Measurements from ENCODE around the gene CDH6. TPM values are rescaled to one million over a fixed set of nuclear protein-coding genes. Genes with fewer than 3 reads are reported as not detected.

The CDH6 gene
- total RNA-seq, 1 donor from 2014 or later = 0.54 TPM

DNA sequence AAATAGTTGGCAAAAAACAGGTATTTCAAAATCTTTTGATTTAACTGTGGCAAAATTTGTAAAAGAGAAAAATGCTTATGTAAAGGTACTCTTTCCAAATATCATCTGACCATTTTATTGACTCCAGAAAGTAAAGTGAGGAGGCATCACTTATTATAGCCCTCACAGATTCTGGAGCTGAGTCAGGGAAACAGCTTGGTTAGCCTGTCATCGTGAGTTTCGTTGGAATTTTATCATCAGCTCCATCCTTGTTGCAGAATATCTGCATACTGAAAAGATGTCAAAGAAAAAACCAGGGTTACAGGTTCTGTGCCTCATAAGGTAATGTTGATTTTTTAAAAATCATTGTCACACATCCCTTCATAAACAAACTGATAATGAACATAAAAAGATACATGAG lies 74.8 kb downstream of the CDH6 start:
- Mint-ChIP-seq H3K27me3 (ENCODE audit: low read depth) (peaks cover 7% of the 10 kb centered on the region), H3K27ac (no peak overlapping the region), H3K36me3 (no peaks in the 10 kb centered on the region), H3K4me3 (no peak overlapping the region), H3K4me1 (no peaks in the 10 kb centered on the region), H3K9me3 (no peaks in the 10 kb centered on the region)
- no peak for DNase-seq (ENCODE audit: low spot score in 2 of 2, unreplicated experiment in 2 of 2)
- TF ChIP-seq, protein P1, sequence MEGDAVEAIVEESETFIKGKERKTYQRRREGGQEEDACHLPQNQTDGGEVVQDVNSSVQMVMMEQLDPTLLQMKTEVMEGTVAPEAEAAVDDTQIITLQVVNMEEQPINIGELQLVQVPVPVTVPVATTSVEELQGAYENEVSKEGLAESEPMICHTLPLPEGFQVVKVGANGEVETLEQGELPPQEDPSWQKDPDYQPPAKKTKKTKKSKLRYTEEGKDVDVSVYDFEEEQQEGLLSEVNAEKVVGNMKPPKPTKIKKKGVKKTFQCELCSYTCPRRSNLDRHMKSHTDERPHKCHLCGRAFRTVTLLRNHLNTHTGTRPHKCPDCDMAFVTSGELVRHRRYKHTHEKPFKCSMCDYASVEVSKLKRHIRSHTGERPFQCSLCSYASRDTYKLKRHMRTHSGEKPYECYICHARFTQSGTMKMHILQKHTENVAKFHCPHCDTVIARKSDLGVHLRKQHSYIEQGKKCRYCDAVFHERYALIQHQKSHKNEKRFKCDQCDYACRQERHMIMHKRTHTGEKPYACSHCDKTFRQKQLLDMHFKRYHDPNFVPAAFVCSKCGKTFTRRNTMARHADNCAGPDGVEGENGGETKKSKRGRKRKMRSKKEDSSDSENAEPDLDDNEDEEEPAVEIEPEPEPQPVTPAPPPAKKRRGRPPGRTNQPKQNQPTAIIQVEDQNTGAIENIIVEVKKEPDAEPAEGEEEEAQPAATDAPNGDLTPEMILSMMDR (IDR thresholded peaks at IDR 0.05; ENCODE audit: unreplicated experiment) = no peak

DNA sequence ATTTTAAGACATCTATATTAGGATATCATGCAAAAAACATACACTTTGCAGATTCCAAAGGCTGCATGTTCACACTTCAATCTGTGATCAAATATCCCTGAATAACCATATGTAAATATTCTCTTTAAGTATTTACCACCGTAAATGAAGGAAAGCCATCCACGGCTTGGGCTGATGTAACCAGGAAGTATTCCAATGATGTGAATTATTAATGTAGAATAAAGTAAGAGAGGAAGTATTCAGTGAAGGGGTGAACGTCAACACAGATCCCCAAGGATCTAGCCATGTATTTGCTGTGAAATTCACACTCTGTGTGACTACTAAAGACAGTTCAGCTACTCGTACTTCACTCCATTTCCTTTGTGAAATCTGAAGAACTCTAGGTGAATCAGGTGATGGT lies 75.2 kb downstream of the CDH6 start:
- Mint-ChIP-seq H3K9me3 (no peaks in the 10 kb centered on the region), H3K4me1 (no peaks in the 10 kb centered on the region), H3K36me3 (no peaks in the 10 kb centered on the region), H3K27ac (no peak overlapping the region), H3K4me3 (no peak overlapping the region), H3K27me3 (ENCODE audit: low read depth) (peaks cover 7% of the 10 kb centered on the region)
- TF ChIP-seq, protein P1 (IDR thresholded peaks at IDR 0.05; ENCODE audit: unreplicated experiment) = no peak
- DNase-seq (ENCODE audit: low spot score in 2 of 2, unreplicated experiment in 2 of 2) = no peak

DNA sequence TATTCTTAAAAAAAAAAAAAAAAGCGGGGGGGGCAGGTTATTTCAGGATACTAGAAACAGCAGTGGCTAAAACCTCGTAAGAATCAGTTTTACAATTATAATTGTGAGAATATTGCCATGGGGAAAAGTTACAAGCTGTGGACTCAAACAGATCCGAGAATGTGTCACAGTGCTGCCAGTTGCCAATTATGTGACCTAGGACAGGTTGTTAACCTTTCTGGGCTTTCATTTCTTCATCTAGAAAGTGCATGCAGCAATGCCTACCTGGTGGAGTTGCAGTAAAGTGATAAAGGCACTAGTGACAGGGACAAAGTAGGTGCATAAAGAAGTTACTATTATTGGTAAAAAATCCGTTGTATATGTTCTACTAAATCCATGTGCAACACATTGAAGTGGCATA lies 75.8 kb downstream of the CDH6 start:
- H3K4me3 Mint-ChIP-seq = no peak overlapping the region
- DNase-seq (ENCODE audit: low spot score in 2 of 2, unreplicated experiment in 2 of 2) = no peak
- H3K27ac Mint-ChIP-seq = no peak overlapping the region
- no peaks in the 10 kb centered on the region for H3K4me1 Mint-ChIP-seq
- TF ChIP-seq, protein P1 (IDR thresholded peaks at IDR 0.05; ENCODE audit: unreplicated experiment) = no peak
- no peaks in the 10 kb centered on the region for H3K36me3 Mint-ChIP-seq
- H3K27me3 Mint-ChIP-seq (ENCODE audit: low read depth) = peaks cover 7% of the 10 kb centered on the region
- no peaks in the 10 kb centered on the region for H3K9me3 Mint-ChIP-seq

DNA sequence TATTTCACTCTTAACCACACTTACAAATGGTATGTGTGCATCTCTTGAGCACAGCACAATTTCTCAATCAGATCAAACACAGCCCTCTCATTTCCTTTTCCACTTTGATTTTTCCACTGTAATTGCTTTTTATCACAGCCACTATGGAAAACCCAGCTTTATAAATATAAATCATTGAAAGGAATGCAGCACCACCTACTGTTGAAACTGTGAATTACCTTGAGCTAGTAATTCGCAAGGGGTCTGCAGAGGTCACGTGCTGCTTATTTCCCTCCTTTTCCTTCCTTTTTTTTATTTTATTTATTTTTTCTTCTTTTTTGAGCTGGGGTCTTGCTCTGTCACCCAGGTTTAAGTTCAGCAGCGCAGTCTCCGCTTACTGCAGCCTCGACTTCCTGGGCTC lies 76.9 kb downstream of the CDH6 start:
- no peak for DNase-seq (ENCODE audit: low spot score in 2 of 2, unreplicated experiment in 2 of 2)
- TF ChIP-seq, protein P1 (IDR thresholded peaks at IDR 0.05; ENCODE audit: unreplicated experiment) = peak; percentile 74
- Mint-ChIP-seq H3K27ac (no peak overlapping the region), H3K36me3 (no peaks in the 10 kb centered on the region), H3K4me3 (no peak overlapping the region), H3K9me3 (no peaks in the 10 kb centered on the region), H3K4me1 (no peaks in the 10 kb centered on the region), H3K27me3 (ENCODE audit: low read depth) (peaks cover 7% of the 10 kb centered on the region)

DNA sequence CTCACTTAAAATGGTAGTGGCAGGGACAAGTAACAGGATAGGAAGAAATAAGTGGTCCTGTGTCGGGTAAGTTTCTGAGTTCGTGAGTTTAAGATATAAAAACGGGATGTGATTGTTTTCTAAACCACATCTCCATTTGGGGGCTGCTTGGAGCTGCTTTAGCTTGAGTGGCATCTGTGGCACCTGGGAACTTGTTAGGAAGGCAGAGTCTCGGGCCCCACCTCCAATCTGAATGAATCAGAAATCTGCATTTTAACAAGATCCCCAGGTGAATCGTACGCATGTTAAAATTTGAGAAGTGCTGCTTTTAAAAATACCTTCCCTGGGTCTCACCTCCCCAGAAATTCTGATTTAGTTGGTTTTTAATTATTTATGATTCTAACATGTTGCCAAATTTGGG lies 78.1 kb downstream of the CDH6 start:
- Mint-ChIP-seq H3K4me3 (no peak overlapping the region), H3K27ac (no peak overlapping the region), H3K27me3 (ENCODE audit: low read depth) (peaks cover 7% of the 10 kb centered on the region), H3K4me1 (no peaks in the 10 kb centered on the region), H3K9me3 (no peaks in the 10 kb centered on the region), H3K36me3 (no peaks in the 10 kb centered on the region)
- no peak for DNase-seq (ENCODE audit: low spot score in 2 of 2, unreplicated experiment in 2 of 2)
- TF ChIP-seq, protein P1 (IDR thresholded peaks at IDR 0.05; ENCODE audit: unreplicated experiment) = no peak

DNA sequence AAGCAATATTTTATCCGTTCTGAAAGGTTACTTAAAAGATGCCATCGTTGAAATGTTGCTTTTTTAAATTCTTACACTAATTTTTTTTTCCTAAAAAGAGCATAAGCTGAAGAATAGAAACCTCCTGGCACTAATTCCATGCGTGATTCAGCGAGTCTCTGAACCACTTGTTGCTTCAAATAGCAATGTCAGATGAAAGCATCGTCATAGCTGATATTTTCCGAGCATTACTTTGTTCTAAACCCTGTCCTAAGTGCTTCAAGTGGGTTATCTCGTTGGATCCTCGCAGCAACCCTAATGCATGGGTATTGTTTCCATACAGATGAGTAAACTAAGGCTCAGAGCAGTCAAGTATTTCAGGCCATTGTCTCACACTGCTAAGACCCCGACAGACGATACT lies 79.7 kb downstream of the CDH6 start:
- Mint-ChIP-seq H3K9me3 (no peaks in the 10 kb centered on the region), H3K4me1 (no peaks in the 10 kb centered on the region), H3K27me3 (ENCODE audit: low read depth) (peaks cover 7% of the 10 kb centered on the region), H3K36me3 (no peaks in the 10 kb centered on the region), H3K4me3 (no peak overlapping the region), H3K27ac (no peak overlapping the region)
- no peak for DNase-seq (ENCODE audit: low spot score in 2 of 2, unreplicated experiment in 2 of 2)
- TF ChIP-seq, protein P1 (IDR thresholded peaks at IDR 0.05; ENCODE audit: unreplicated experiment) = no peak
